ENCODE results near the gene PFKFB1. TPM values are rescaled to one million over a fixed set of nuclear protein-coding genes. Genes with fewer than 3 reads are reported as not detected.
A peak's percentile ranks its signal among the peaks of the same experiment; 100 is the strongest.

PFKFB1 gene
- total RNA-seq, 1 experiment from 2014 or later, result 0.55 TPM

- H4K8ac ChIP-seq (replicated peaks; ENCODE audit: insufficient read length, low read depth, low read length), result no peak overlapping the region
- Mint-ChIP-seq H3K27me3 (ENCODE audit: low read depth) (no peaks in the 10 kb centered on the region), H3K9me3 (peaks cover 38% of the 10 kb centered on the region in 2 experiments), H3K4me1 (peaks cover 0 to 4% of the 10 kb centered on the region in 2 experiments; a peak in 2 of 4 replicates), H3K36me3 (ENCODE audit: insufficient read depth in 1 of 3, low read depth in 3 of 3) (peaks cover 29 to 46% (median 37%) of the 10 kb centered on the region in 3 experiments), H3K4me3 (no peak overlapping the region; a peak in 1 of 5 replicates), H3K27ac (peak overlapping the region in 1 of 3 experiments; percentile 70; a peak in 2 of 7 replicates)
- no peak for TF ChIP-seq CTCF (conservative IDR thresholded peaks at IDR 0.05)
- no peak overlapping the region for H2AK5ac ChIP-seq (ENCODE audit: insufficient read length, low read length)
- H3K56ac ChIP-seq (ENCODE audit: insufficient read length, low read depth, low read length), result no peak overlapping the region
- no peak overlapping the region for H2BK5ac ChIP-seq (ENCODE audit: insufficient read length, low read length)
- H2BK120ac ChIP-seq (ENCODE audit: low read depth, low read length, poor library complexity, severe bottlenecking), result no peak overlapping the region
- H3K18ac ChIP-seq (ENCODE audit: insufficient read length, low read depth, low read length), result no peak overlapping the region
- no peaks in the 10 kb centered on the region for H3K79me2 ChIP-seq (ENCODE audit: insufficient read depth, low read length)
- no peak overlapping the region for H3K23ac ChIP-seq (ENCODE audit: insufficient read length, low read depth, low read length)
- H2BK15ac ChIP-seq (ENCODE audit: low read depth, low read length), result no peak overlapping the region
- H3K23me2 ChIP-seq (ENCODE audit: insufficient read length, low read depth, low read length, poor library complexity, severe bottlenecking), result no peaks in the 10 kb centered on the region
- no peak overlapping the region for H3K4ac ChIP-seq (ENCODE audit: low read depth, low read length)
- no peak overlapping the region for H4K91ac ChIP-seq (ENCODE audit: insufficient read length, low read depth, low read length)
- no peak overlapping the region for H2BK20ac ChIP-seq (ENCODE audit: low read depth, low read length, poor library complexity, severe bottlenecking)
- H3K27ac ChIP-seq (ENCODE audit: insufficient read length, low read depth, low read length), result no peak overlapping the region
- H3T11ph ChIP-seq (ENCODE audit: low read length), result no peak overlapping the region
- no peaks in the 10 kb centered on the region for H3K79me1 ChIP-seq (ENCODE audit: insufficient read depth, low read depth, low read length, poor library complexity, severe bottlenecking)
- H3K9me3 ChIP-seq (ENCODE audit: control insufficient read depth, low read depth, low read length), result peaks cover 61% of the 10 kb centered on the region
- no peaks in the 10 kb centered on the region for H3K4me1 ChIP-seq (ENCODE audit: insufficient read depth, low read length)
- H2AFZ ChIP-seq (ENCODE audit: low read length), result no peak overlapping the region
- no peak overlapping the region for H2BK12ac ChIP-seq (ENCODE audit: insufficient read length, low read depth, low read length)
- H3K14ac ChIP-seq (ENCODE audit: insufficient read depth, low read length), result no peak overlapping the region
- H3K9ac ChIP-seq (ENCODE audit: extremely low read depth, insufficient read length, low read length), result no peak overlapping the region
- WGBS (ENCODE audit: extremely low coverage, insufficient read length, low lambda C conversion rate), result no CpG with 5 or more reads among the region's 6 CpGs
- H3K4me2 ChIP-seq (ENCODE audit: insufficient read depth, insufficient read length, low read length), result no peak overlapping the region
- H4K5ac ChIP-seq (ENCODE audit: insufficient read length, low read depth, low read length), result no peak overlapping the region
- H4K20me1 ChIP-seq (ENCODE audit: control insufficient read depth, insufficient read depth, insufficient read length), result no peaks in the 10 kb centered on the region
- DNase-seq, result no peak
- no peaks in the 10 kb centered on the region for H3K27me3 ChIP-seq (ENCODE audit: insufficient read depth, low read length)
Measured at GRCh38 chrX:55007656-55008055, 13.7 kb upstream of the PFKFB1 start.

Measured in H9 (cell line).